Vagina (tissue), 2 donors: ENCODE measurements around the gene STX12. TPM values are rescaled to one million over a fixed set of nuclear protein-coding genes. Genes with fewer than 3 reads are reported as not detected.

Source experiments
- DNase-seq, 2 donors: peaks; one replicate each; pipeline ENCODE4 v3.0.0-alpha.2; 2017; ENCODE audit errors: extremely low spot score in 2 of 2
- H3K27ac ChIP-seq: fragments of 200-600 bp; sonication (generic); one replicate; pipeline ENCODE4 v1.5.1; 2019
- H3K27me3 ChIP-seq: fragments of 200-600 bp; sonication (generic); one replicate; pipeline ENCODE4 v1.5.1; 2019
- H3K36me3 ChIP-seq, 2 donors: fragments of 200-600 bp; sonication (generic); one replicate each; pipeline ENCODE4 v1.5.1; 2017 to 2019
- H3K4me1 ChIP-seq: fragments of 200-600 bp; sonication (generic); one replicate; pipeline ENCODE4 v1.5.1; 2019
- H3K4me3 ChIP-seq, 2 donors: fragments of 200-600 bp; sonication (generic); 1 replicate in 1 of 2; 2 replicates in 1 of 2; pipeline ENCODE4 v1.5.1; 2016 to 2019
- H3K9me3 ChIP-seq: fragments of 200-600 bp; sonication (generic); one replicate; pipeline ENCODE4 v1.5.1; 2019
- POLR2A ChIP-seq, 2 donors: fragments of 450-650 bp; IDR thresholded peaks; one replicate each; pipeline ENCODE4 v1.6.1; 2017; ENCODE audit warnings: antibody characterized with exemption in 2 of 2, mild to moderate bottlenecking in 2 of 2, moderate library complexity in 2 of 2
- POLR2AphosphoS5 ChIP-seq, 2 donors: sonication (generic); formaldehyde crosslinking; IDR thresholded peaks; one replicate each; pipeline ENCODE4 v1.9.0; 2017; ENCODE audit warnings: antibody characterized with exemption in 2 of 2, mild to moderate bottlenecking in 2 of 2, low read depth in 1 of 2; ENCODE audit not compliant: insufficient read depth in 1 of 2
- intact Hi-C: fragments of 100-400 bp; cut with DNase I; formaldehyde crosslinking; loops from one replicate; pipeline ENCODE4 v1.15.1; 2023
- total RNA-seq: library from RNA; depleted of rRNA; stranded (reverse); fragments of >200 nt; gene quantifications from one replicate; pipeline ENCODE4 v1.2.3, GENCODE V29; 2016
- TF ChIP-seq, protein P1 (sequence below), 3 experiments: fragments of 450-650 bp in 2 of 3; fragments of 200-600 bp in 1 of 3; sonication (generic) in 1 of 3; IDR thresholded peaks; one replicate each; pipeline ENCODE4 v1.5.1; 2017 to 2019; ENCODE audit warnings: antibody characterized with exemption in 3 of 3, mild to moderate bottlenecking in 2 of 3, moderate library complexity in 2 of 3

Gene STX12
- total RNA-seq, 1 donor from 2014 or later = 34.6 TPM

- H3K4me1 ChIP-seq = peaks cover 13% of the 10 kb centered on the region
- TF ChIP-seq, protein P1, sequence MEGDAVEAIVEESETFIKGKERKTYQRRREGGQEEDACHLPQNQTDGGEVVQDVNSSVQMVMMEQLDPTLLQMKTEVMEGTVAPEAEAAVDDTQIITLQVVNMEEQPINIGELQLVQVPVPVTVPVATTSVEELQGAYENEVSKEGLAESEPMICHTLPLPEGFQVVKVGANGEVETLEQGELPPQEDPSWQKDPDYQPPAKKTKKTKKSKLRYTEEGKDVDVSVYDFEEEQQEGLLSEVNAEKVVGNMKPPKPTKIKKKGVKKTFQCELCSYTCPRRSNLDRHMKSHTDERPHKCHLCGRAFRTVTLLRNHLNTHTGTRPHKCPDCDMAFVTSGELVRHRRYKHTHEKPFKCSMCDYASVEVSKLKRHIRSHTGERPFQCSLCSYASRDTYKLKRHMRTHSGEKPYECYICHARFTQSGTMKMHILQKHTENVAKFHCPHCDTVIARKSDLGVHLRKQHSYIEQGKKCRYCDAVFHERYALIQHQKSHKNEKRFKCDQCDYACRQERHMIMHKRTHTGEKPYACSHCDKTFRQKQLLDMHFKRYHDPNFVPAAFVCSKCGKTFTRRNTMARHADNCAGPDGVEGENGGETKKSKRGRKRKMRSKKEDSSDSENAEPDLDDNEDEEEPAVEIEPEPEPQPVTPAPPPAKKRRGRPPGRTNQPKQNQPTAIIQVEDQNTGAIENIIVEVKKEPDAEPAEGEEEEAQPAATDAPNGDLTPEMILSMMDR (IDR thresholded peaks at IDR 0.05) = no peak
- TF ChIP-seq POLR2AphosphoS5 (IDR thresholded peaks at IDR 0.05; ENCODE audit: insufficient read depth in 1 of 2, low read depth in 1 of 2) (no peak), POLR2A (IDR thresholded peaks at IDR 0.05) (no peak)
- H3K27me3 ChIP-seq = no peaks in the 10 kb centered on the region
- H3K4me3 ChIP-seq = no peak overlapping the region
- no peak overlapping the region for H3K27ac ChIP-seq
- no peaks in the 10 kb centered on the region for H3K9me3 ChIP-seq
- intact Hi-C loops = loop anchor here (10.0 kb wide), 1 partner anchor 123 kb away; no protein-coding TSS in a partner anchor
- no peak for DNase-seq
- no peaks in the 10 kb centered on the region for H3K36me3 ChIP-seq
These were observed 89.0 kb downstream of the STX12 start for GRCh38 chr1:27862004-27862403.

- TF ChIP-seq POLR2AphosphoS5 (IDR thresholded peaks at IDR 0.05; ENCODE audit: insufficient read depth in 1 of 2, low read depth in 1 of 2) = no peak
- no peak for TF ChIP-seq POLR2A (IDR thresholded peaks at IDR 0.05)
- TF ChIP-seq, protein P1 (IDR thresholded peaks at IDR 0.05) = no peak
- Histone ChIP-seq H3K4me3 (no peak overlapping the region), H3K36me3 (no peaks in the 10 kb centered on the region), H3K27ac (no peak overlapping the region), H3K27me3 (no peaks in the 10 kb centered on the region), H3K4me1 (peaks cover 13% of the 10 kb centered on the region), H3K9me3 (no peaks in the 10 kb centered on the region)
- intact Hi-C loops = loop anchor here (10.0 kb wide), 1 partner anchor 122 kb away; no protein-coding TSS in a partner anchor
- no peak for DNase-seq
These were observed 89.9 kb downstream of the STX12 start for GRCh38 chr1:27862671-27863537.

DNA sequence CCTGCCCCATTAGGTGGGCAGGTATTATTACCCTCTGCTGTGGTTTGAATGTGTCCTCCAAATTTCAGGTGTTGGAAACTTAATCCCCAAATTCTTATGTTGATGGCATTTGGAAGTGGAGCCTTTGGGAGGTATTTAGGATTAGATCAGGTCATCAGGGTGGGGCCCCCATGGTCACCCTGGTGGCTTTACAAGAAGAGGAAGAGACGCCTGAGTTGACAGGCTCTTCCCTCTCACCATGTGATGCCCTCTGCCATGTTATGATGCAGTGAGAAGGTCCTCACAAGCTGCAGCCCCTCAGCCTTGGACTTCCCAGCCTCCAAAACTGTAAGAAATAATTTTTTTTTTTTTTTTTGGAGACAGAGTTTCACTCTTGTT, 90.5 kb downstream of the STX12 start:
- no peaks in the 10 kb centered on the region for H3K9me3 ChIP-seq

DNA sequence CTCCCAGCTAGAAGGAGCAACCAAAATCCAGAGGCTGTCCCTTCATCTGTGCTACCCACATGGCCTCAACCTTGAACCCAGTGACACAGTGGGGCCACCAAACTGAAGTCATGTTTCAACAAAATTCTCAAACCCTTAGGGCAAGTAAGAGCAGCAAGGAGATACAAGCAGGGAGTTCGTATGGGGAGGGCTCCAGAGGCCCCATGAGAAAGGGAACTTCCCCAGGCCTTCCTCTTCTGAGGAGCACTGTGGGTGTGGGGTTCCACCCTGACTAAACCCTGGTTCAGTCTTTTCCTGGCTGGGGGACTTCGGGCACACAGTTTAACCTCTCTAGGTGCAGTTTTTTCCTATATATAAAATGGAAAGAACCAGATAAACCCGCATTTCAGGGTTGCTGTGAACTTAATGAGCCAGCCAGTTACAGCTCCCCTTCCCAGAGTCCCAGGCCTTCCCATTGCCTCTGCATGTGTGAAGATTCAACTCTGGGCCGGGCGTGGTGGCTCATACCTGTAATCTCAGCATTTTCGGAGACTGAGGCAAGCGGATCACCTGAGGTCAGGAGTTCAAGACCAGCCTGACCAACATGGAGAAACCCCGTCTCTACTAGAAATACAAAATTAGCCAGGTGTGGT, 91.4 kb downstream of the STX12 start:
- Histone ChIP-seq H3K27me3 (no peaks in the 10 kb centered on the region), H3K9me3 (no peaks in the 10 kb centered on the region), H3K27ac (no peak overlapping the region), H3K4me3 (no peak overlapping the region), H3K36me3 (no peaks in the 10 kb centered on the region), H3K4me1 (peaks cover 18% of the 10 kb centered on the region)
- no peak for DNase-seq
- TF ChIP-seq POLR2AphosphoS5 (IDR thresholded peaks at IDR 0.05; ENCODE audit: insufficient read depth in 1 of 2, low read depth in 1 of 2) (no peak), POLR2A (IDR thresholded peaks at IDR 0.05) (no peak)
- TF ChIP-seq, protein P1 (IDR thresholded peaks at IDR 0.05) = no peak
- intact Hi-C loops = loop anchor here (10.0 kb wide), 1 partner anchor 120 kb away; no protein-coding TSS in a partner anchor

More for the DNA sequence above, 90.5 kb downstream of the STX12 start:
- no peak for DNase-seq
- Histone ChIP-seq H3K36me3 (no peaks in the 10 kb centered on the region), H3K4me1 (peaks cover 11% of the 10 kb centered on the region), H3K4me3 (no peak overlapping the region), H3K27me3 (no peaks in the 10 kb centered on the region), H3K27ac (no peak overlapping the region)
- intact Hi-C loops = loop anchor here (10.0 kb wide), 1 partner anchor 121 kb away; no protein-coding TSS in a partner anchor
- TF ChIP-seq POLR2A (IDR thresholded peaks at IDR 0.05) (no peak), POLR2AphosphoS5 (IDR thresholded peaks at IDR 0.05; ENCODE audit: insufficient read depth in 1 of 2, low read depth in 1 of 2) (no peak)
- TF ChIP-seq, protein P1 (IDR thresholded peaks at IDR 0.05) = no peak
